ENCODE data around the gene CMIP.

DNA sequence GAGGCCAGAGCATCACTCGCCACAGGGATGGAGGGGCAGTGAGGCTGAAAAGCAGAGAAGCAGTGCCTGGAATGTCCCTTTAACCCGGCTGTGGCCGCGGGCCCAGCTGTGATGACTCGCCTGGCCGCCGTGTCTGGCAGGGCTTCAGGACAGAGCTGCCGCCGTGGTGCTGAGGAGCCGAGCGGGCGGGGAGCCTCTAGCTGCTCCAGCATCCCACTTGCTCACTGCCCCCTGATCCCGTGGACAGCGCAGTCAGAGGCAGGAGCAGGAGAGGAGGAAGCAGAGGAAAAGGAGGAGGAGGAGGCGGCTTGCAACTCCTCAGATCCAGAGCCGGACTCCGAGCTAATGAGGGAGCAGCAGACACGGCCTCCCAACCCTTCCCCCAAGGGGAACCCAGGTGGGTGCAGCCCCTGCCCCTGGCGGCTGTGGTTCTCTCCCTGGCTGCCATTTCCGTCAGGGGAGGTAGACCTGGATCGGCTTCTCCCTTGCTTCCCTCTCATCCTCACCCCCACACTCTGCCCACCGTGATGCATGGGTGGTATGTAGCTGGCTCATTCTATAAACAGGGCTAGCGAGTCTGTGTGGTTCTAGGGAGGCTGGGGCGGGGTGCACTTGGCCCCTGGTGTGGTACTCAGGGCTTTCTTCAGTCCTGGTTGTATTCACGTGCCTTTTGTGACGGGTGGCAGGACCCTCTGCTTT lies 165.7 kb downstream of the CMIP start:
- no peak for TF ChIP-seq CTCF (IDR thresholded peaks at IDR 0.05; ENCODE audit: insufficient read depth, low read length, poor library complexity, severe bottlenecking)
- no peak for TF ChIP-seq EZH2phosphoT487 (conservative IDR thresholded peaks at IDR 0.05; ENCODE audit: low read length)
